NCI-H446 treated with DMSO at 0.1 percent for 48 hours (cell line): ENCODE measurements around the gene SLC9C2.
"Not testable (repeated sequence)": the region's sequence is repeated elsewhere in the genome, so short reads cannot be mapped to it uniquely, and the experiment has no call there.

Experiments
- DNase-seq: peaks from one replicate; lab custom pipeline; 2025; lab: John Stamatoyannopoulos, UW

SLC9C2 gene, protein sequence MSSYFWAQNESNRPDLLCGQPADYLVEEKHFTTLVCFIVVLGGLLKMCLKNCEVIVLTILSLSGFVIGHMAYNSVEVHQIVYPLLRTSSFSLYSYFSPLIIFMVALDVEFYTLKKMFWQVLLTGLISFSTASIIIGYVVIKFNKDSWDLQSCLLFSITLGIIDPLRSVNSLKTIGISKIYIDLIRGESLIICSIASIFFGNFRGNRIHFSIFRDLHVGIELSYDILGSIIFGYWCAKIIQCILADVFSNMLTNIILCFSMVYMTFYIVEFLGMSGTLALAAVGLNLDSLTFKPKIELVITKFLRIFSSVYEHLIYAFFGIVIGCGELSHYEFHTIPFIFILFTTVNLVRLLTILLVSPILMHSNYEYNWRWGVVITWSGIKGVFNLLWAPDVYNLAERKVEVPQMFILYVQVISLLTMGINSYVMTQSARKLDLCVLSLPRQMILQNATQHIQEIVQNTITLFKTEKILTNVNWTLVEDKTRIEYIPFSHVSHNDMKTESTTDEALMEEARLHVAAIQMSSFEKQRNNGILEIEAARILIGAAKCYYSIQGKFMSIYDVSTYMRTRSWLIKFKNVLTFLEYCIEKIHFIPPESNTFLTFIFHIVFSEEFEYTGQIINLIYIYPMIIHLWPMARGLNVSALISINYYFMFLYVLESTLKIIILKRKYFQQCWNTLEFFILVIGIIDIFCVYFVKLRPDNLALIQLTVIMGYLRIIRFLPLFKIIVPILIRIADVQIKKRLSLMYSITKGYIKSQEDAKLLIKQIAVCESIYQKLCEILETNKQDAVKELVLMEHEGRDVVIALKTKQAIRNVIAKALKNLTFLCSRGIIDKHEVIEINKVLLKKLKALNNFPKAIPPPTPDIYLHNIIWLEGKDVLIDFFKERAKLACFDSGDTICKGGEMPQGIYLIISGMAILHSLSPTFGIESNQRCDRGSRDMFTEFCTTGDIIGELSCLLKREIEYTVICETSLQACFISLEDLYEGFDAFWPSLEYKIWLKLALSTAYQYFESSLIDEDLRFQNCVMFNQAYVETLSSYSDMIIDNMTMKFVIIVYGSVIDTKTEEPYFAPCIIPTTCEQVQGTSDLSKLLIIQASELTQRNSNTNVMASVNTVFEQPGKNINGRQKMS

DNA sequence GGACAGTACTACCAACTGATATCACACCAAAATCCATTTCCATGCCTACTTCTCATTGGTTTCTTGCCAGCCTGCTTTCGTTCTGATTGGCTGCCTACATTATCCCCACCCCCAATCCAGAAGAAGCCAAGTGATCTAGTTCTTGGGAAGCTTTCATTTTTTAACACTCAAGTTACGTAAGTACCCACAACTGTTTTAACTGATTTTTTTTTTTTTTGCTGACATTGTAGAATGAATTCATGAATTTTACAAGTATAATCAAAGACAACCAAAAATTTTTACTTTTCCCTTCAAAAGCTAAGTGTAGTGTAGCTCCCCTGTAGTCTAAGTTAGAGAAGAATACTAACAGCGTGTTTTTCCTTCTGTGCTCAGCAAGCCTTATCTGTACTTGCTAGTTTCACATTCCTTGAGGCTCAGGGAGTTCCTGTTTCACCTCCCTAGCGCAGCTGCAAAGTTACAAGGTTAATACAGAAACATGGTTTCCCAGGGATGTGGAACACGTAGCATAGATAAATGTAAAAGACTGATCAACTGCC, at the start of gene SLC9C2:
Gene SLC9C2 (minus strand): TSS at position 17 of the 536 bp plus-strand sequence. CDS start 1,296 bp downstream, outside the sequence.
- no peak for DNase-seq

DNA sequence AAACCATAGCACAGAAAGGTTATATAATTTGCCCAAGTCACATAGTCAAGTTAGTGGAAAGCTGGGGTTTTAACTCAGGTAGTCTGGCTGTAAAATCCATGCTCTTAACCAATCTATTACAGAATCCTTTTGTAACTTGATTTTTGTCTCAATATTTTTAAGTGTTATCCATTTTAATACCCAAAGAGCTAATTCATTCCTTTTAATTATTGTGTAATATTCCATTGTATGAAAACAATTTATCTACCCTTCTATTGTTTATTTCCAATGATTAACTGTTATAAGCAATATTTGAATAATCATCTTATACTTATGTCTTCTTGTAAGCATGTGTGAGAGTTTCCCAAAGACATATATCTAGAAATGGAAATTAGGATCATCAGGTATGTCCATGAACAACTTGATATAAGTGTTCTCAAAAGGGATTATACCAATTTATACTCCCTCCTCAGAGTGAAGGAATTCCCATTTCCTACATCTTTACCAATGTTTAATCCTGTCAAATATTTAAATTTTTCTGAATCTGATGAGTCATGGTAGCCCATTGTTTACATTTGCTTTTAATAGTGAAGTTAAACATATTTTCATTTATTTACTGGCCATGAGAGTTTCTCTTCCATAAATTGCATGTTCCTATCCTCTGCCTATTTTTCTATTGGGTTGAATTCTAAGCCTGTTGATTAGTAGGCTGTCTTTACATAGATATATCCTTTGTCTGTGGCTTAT, 46.2 kb upstream of the SLC9C2 start:
- DNase-seq = no peak

DNA sequence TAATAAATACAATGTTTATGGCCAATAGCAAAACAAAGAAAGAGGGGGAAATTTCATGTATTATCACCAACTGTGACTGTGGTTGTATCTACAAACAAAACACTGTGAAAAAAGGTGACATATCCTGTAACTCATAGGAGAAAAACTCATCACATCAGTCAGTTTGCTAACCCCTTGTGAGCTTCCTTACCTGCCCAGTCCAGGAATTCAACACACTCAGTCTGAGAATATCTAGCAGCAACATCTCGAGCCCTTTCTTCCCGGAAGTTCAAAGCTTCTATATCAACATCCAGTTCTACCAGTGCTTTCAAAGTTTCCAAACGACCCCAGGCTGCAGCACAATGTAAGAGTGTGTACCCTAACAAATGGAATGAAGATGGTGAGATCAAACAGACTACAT, 43.8 kb upstream of the SLC9C2 start:
- no peak for DNase-seq

DNA sequence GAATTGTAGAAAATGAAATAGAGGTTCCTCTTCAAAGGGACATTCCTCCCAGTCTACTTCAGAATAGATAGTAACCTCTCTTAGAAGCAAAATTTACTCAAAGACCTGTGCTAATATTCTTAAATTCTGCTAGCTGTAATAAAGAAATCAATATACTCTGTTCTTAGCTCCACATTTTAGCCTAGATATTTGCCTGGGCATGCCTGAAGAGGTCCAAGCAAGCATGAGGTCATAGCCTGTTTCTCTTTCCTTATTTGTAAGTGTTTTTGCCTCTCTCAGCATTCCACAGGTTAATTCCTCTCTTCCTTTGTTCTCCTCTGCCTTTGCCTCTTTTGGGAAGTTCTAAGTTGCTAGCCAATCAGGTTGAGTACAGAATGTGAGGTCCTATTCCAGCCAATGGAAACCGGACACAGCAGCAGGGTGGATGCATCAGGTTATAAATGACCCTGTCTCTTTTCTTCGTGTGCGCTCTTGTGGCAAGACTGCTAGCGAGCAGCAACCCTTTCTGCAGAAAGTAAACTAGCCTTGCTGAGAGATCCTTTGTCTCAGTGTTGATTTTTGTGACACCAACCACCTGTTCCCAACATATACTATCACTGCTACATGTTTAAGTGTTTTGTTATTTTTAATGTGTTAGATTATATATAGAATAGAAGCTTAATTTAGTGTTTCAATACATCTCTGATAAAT, 39.7 kb upstream of the SLC9C2 start:
- DNase-seq = not testable (repeated sequence)

DNA sequence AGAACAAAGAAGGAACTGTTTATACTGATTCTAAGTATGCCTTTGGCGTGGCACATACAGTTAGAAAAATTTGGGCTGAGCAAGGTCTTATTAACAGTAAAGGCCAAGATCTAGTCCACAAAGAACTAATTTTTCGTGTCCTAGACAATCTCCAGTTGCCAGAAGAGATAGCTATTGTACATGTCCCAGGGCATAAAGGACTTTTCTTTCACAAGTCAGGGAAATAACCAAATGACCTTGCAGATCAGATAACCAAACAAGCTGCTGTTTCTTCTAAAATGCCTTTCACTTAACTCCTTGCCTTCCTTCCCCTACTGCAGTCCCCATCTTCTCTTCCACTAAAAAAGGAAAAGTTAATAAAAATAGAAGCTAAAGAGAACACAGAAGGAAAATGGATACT, 36.2 kb upstream of the SLC9C2 start:
- DNase-seq = no peak

DNA sequence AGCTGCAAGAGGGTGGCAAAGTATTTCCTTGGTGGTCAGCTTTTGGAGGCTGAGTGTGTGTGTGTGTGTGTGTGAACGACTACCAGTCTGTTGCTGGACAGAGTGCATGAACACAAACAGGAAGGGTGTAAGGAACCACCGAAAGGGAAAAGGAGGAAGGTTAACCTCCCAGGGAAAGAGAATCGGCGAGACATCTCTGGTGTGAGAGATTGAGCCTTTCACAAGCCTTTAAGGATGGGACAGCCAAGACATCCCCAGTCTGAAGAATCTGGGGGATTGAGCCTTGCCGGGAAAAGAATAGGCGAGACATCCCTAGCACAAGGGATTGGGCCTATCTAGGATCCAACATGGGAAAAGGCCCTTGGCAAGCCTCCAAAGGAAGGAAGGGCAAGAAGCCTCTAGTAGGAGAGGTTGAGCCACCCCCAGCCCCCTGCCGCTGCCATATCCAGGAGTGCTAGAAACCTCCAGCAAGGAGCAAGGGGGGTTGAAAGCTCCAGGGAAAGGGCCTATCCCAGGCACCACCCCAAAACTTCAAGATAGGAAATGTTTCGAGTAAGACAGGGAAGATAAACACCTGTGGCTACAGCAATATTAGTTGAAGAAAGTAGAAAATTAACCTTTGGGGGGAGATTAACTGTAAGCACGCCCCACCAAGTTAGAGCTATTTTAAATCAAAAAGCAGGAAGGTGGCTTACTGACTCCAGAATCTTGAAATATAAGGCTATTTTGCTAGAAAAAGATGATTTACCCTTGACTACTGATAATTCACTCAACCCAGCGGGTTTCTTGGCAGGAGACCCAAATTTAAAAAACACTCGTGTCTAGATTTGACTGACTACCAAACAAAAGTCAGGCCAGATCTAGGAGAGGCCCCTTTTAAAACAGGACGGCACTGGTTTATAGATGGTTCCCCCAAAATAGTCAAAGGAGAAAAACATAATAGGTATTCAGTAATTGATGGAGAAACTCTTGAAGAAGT, 35.5 kb upstream of the SLC9C2 start:
- DNase-seq = no peak

DNA sequence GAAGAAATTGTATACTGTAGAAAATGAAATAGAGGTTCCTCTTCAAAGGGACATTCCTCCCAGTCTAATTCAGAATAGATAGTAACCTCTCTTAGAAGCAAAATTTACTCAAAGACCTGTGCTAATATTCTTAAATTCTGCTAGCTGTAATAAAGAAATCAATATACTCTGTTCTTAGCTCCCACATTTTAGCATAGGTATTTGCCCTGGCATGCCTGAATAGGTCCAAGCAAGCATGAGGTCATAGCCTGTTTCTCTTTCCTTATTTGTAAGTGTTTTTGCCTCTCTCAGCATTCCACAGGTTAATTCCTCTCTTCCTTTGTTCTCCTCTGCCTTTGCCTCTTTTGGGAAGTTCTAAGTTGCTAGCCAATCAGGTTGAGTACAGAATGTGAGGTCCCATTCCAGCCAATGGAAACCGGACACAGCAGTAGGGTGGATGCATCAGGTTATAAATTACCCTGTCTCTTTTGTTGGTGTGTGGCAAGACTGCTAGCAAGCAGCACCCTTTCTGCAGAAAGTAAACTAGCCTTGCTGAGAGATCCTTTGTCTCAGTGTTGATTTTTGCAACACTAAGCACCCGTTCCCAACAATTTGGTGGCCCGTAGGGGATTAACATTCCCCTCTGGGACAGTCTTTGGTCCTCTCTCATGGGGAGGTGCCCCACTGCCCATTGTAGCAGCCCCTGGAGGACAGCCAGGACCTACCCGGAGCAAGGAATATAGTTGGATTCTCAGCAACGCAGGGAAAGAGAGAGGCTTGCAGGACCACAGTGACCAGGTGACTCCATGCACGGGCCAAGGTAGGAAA, 34.6 kb upstream of the SLC9C2 start:
- not testable (repeated sequence) for DNase-seq

DNA sequence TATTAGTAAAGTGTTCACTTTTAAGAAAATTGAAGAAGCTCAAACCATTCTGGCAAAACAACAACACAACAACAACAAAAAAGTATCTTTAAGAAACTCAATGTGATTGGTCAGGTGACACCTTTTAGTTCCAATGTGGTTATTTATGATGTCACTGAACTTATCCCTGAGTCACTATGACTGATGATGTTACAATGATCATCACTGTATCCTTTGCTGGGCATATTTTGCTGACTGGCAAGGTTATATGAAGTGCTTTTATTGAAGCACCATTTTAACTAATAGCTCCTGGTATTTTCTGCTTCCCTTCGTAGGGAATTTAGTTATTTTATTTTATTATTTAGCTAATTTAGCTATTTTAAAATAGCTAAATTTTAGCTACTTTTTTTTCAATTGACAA, 32.2 kb upstream of the SLC9C2 start, which contains the start of gene TEX50:
Gene TEX50 (plus strand): TSS at position 223 of the 400 bp plus-strand sequence. CDS start 184 bp downstream, outside the sequence.
- DNase-seq = no peak

DNA sequence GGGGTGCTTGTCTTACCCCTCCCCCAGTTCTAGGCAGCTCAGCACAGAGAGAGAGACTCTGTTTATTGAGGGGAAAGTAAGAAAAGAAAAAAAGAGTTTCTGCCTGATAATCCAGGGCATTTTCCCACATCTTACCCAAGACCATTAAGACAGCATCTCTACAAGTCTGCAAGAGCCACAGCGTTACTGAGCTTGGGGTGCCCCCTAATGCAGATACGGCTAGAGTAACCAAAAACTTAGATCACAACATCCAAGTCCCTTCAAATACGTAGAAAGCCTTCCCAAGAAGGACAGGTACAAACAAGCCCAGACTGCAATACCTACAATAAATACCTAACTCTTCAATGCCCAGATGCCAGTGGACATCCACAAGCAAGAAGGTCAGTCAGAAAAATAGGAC, 26.0 kb upstream of the SLC9C2 start:
- DNase-seq = no peak

DNA sequence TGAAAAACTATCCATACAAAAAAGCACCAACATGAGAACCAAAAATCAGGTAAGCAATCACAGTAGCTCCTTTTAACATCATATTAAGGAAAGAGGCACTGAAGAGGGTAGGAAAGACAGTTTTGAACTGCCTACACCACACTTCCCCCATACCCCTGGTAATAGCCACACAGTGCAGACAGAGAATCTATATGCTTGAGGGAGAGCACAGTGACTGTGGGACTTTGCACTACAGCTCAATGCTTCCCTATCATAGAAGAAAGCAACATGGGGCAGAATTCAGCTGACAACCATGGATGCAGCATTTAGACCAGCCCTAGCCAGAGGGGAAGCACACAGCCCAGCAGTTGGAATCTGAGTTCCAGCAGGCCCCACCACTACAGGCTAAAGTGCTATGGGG, 24.4 kb upstream of the SLC9C2 start:
- no peak for DNase-seq

DNA sequence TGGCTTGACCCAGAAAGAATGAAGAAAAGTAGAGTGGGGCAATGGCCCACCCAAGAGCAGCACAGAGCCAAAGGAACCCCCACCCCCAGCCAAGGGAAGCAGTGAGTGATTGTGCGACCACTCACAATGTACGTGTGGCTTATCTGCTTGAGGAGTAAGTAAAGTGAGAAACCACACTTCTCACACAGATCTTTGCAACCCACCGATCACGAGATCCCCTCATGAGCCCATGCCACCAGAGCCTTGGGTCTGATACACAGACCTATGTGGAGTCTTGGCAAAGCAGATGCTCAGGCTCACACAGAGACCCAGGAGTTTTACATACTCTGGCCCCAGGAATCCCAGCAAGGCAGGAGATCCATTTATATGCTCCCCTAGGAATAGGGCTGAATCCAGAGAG, 14.0 kb upstream of the SLC9C2 start:
- DNase-seq = no peak

DNA sequence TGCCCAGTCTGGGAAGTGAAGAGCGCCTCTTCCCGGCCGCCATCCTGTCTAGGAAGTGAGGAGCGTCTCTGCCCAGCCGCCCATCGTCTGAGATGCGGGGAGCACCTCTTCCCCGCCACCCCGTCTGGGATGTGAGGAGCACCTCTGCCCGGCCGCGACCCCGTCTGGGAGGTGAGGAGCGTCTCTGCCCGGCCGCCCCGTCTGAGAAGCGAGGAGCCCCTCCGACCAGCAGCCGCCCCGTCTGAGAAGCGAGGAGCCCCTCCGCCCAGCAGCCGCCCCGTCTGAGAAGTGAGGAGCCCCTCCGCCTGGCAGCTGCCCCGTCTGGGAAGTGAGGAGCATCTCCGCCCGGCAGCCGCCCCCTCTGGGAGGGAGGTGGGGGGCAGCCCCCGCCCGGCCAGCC, 10.2 kb upstream of the SLC9C2 start:
- DNase-seq = not testable (repeated sequence)

DNA sequence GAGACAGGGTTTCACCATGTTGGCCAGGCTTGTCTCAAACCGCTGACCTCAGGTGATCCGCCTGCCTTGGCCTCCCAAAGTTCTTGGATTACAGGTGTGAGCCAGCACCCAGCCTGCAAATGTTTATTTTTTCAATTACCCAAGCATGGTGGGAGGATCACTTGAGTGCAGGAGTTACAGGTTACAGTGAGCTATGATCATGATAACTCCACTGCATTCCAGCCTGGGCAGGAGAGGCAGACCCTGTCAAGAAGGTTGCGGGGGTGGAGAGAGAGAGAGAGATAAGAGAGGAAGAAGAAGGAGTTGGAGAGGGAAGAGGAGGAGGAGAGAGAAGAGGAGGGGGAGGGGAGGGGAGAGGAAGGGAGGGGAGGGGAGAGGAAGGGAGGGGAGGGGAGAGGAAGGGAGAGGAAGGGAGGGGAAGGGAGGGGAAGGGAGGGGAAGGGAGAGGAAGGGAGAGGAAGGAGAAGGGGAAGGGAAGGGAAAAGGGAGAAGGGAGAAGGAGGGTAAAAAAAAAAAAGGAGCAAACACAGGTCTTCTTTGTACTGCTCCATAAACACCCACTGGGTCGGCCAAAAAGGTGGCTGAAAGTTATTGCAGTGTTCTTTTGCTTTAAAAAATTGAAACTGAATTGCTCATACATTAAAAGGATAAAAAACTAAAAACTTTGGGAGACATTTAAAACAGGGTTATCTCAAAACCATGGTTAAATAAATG, 5.8 kb upstream of the SLC9C2 start:
- no peak for DNase-seq

DNA sequence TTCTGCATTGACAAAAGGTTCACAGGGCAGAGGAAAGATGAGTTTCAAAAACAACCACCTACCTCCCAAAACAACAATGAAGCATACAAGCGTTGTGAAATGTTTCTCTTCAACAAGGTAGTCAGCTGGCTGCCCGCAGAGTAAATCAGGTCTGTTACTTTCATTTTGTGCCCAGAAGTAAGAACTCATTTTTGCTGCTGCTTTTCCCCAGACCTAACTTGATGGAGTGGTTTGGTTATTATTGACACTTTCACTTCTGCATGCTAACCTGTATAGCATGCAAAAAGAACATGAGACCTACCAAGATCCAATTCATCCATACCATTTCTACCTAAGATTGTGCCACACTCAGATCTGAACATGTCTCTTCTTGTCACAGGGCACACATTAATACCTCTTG, 1.3 kb downstream of the SLC9C2 start:
- no peak for DNase-seq

DNA sequence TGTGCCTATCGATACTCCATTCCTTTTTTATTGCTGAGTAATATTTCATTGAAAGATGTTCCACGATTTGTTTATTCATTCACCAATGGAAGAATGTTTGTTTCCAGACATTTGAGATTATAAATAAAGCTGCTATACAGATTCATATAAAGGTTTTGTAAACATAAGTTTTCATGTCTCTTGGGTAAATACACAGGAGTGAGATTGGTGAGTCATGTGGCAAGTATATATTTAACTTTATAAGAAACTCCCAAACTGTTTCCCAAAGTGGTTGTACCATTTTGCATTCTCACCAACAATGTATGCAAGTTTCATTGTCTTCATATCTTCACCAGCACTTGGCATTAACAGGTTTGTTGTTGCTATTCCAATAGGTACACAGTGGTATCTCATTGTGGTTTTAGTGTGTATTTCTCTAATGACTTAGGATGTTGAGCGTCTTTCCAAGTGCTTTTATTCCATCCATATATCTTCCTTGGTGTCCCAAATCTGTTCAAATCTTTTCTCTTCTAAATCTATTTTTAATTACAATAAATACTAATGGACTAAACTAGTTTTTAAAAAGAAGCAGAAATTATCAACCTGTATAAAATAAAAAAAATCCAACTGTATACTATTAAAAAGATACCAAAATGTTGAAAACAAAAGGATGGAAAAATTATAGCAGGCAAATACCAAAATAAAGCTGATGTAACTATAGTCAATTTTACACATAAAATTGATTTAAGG, 6.6 kb downstream of the SLC9C2 start:
- no peak for DNase-seq

DNA sequence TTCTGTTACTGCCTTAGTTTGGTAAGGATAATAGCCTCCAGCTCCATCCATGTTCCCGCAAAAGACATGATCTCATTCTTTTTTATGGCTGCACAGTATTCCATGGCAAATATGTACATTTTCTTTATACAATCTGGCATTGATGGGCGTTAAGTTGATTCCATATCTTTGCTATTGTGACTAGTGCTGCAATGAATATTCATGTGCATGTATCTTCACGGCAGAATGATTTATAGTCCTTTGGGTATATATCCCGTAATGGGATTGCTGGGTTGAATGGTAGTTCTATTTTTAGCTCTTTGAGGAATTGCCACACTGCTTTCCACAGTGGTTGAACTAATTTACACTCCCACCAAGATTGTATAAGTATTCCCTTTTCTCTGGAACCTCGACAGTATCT, 11.7 kb downstream of the SLC9C2 start:
- DNase-seq = not testable (repeated sequence)

DNA sequence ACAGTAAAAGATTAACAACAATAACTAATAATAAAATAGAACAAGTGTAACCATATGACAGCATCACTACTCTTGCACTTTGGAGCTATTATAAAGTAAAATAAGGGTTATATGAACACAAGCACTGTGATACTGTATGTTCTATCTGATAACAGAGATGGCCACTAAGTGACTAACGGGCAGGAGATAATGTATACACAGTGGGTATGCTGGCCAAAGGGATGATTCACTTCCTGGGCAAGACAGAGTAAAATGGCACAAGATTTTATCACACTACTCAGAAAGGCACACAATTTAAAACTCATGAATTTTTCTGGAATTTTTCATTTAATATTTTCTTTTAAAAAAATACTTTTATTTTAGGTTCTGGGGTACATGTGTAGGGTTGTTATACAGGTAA, 12.3 kb downstream of the SLC9C2 start:
- no peak for DNase-seq
